ENCODE data around the gene VIPR1.
"Not testable (repeated sequence)": the region's sequence is repeated elsewhere in the genome, so short reads cannot be mapped to it uniquely, and the experiment has no call there.

VIPR1 gene

GRCh38 chr3:42562047-42562907 lies 59.8 kb downstream of the VIPR1 start:
- in situ Hi-C loops (cut with MboI; ENCODE audit: low sequenced_read_pairs) = no loop called here

- in situ Hi-C loops (cut with MboI; ENCODE audit: low sequenced_read_pairs) = no loop called here
Observed at GRCh38 chr3:42569593-42570142, 67.2 kb downstream of the VIPR1 start.

- in situ Hi-C loops (cut with MboI; ENCODE audit: low sequenced_read_pairs) = no loop called here
Observed at GRCh38 chr3:42572278-42572677, 69.8 kb downstream of the VIPR1 start.

GRCh38 chr3:42575137-42575741 lies 72.8 kb downstream of the VIPR1 start:
- in situ Hi-C loops (cut with MboI; ENCODE audit: low sequenced_read_pairs) = no loop called here

- in situ Hi-C loops (cut with MboI; ENCODE audit: low sequenced_read_pairs) = no loop called here
Observed at GRCh38 chr3:42578054-42578453, 75.6 kb downstream of the VIPR1 start.

- in situ Hi-C loops (cut with MboI; ENCODE audit: low sequenced_read_pairs) = not testable (repeated sequence)
Observed at GRCh38 chr3:42579346-42579745, 76.9 kb downstream of the VIPR1 start.

GRCh38 chr3:42581400-42581708 lies 78.9 kb downstream of the VIPR1 start:
- in situ Hi-C loops (cut with MboI; ENCODE audit: low sequenced_read_pairs) = loop anchor here (10.0 kb wide), 1 partner anchor 163 kb away; no protein-coding TSS in a partner anchor

- in situ Hi-C loops (cut with MboI; ENCODE audit: low sequenced_read_pairs) = loop anchor here (10.0 kb wide), 1 partner anchor 163 kb away; no protein-coding TSS in a partner anchor
Observed at GRCh38 chr3:42581709-42582473, 79.4 kb downstream of the VIPR1 start, which contains the start of gene SEC22C. TSS of gene SEC22C (minus strand) at chr3:42581967. CDS start at chr3:42569046, 12,921 bp downstream.

- in situ Hi-C loops (cut with MboI; ENCODE audit: low sequenced_read_pairs) = loop anchor here (10.0 kb wide), 1 partner anchor 162 kb away; no protein-coding TSS in a partner anchor
Observed at GRCh38 chr3:42582474-42583070, 80.1 kb downstream of the VIPR1 start.

Measured in HL-60/S4 (cell line).